ENCODE data around the gene DCN.

GRCh38 chr12:91120781-91121180, 61.8 kb downstream of the DCN start:
- TF ChIP-seq, protein P1, sequence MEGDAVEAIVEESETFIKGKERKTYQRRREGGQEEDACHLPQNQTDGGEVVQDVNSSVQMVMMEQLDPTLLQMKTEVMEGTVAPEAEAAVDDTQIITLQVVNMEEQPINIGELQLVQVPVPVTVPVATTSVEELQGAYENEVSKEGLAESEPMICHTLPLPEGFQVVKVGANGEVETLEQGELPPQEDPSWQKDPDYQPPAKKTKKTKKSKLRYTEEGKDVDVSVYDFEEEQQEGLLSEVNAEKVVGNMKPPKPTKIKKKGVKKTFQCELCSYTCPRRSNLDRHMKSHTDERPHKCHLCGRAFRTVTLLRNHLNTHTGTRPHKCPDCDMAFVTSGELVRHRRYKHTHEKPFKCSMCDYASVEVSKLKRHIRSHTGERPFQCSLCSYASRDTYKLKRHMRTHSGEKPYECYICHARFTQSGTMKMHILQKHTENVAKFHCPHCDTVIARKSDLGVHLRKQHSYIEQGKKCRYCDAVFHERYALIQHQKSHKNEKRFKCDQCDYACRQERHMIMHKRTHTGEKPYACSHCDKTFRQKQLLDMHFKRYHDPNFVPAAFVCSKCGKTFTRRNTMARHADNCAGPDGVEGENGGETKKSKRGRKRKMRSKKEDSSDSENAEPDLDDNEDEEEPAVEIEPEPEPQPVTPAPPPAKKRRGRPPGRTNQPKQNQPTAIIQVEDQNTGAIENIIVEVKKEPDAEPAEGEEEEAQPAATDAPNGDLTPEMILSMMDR (IDR thresholded peaks at IDR 0.05), result no peak
- TF ChIP-seq POLR2AphosphoS5 (IDR thresholded peaks at IDR 0.05; ENCODE audit: low read depth, low read length), result no peak
- no peak for TF ChIP-seq GATA2 (CRISPR knock-in tag; IDR thresholded peaks at IDR 0.05)
- TF ChIP-seq REST (IDR thresholded peaks at IDR 0.05; ENCODE audit: low read depth, low read length), result no peak
- TF ChIP-seq, protein P2, sequence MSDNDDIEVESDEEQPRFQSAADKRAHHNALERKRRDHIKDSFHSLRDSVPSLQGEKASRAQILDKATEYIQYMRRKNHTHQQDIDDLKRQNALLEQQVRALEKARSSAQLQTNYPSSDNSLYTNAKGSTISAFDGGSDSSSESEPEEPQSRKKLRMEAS (IDR thresholded peaks at IDR 0.05; ENCODE audit: low read depth), result no peak
- TF ChIP-seq CHD2 (IDR thresholded peaks at IDR 0.05; ENCODE audit: low read length, partially characterized antibody), result no peak
- no peak for TF ChIP-seq MXI1 (IDR thresholded peaks at IDR 0.05; ENCODE audit: low read depth, low read length)
- TF ChIP-seq TAF1 (IDR thresholded peaks at IDR 0.05; ENCODE audit: borderline replicate concordance, low read depth, low read length), result no peak
- TF ChIP-seq EP300 (IDR thresholded peaks at IDR 0.05; ENCODE audit: borderline replicate concordance in 1 of 2, low read depth in 1 of 2, low read length in 1 of 2), result no peak
- TF ChIP-seq JUND (IDR thresholded peaks at IDR 0.05), result no peak
